GM18505 (cell line): ENCODE measurements around the gene RTN4RL1.

Experiments
- ATAC-seq: cut with Tn5 transposase; IDR thresholded peaks from one replicate; pipeline ENCODE4 v1.9.1; 2021; ENCODE audit not compliant: unreplicated experiment
- POLR2A ChIP-seq: IDR thresholded peaks from 4 replicates; pipeline ENCODE4 v1.6.1; 2011; ENCODE audit warnings: borderline replicate concordance; ENCODE audit not compliant: insufficient read depth, insufficient read length; ENCODE audit errors: extremely low read depth

RTN4RL1 gene

GRCh38 chr17:1913702-1914101 is 111.4 kb downstream of the RTN4RL1 start:
- no peak for TF ChIP-seq POLR2A
- no peak for ATAC-seq

GRCh38 chr17:1912146-1912545 is 113.0 kb downstream of the RTN4RL1 start:
- no peak for ATAC-seq
- TF ChIP-seq POLR2A: no peak

GRCh38 chr17:1909985-1910384 is 115.1 kb downstream of the RTN4RL1 start:
- no peak for ATAC-seq
- no peak for TF ChIP-seq POLR2A

- no peak for TF ChIP-seq POLR2A
- ATAC-seq: no peak
These were observed 116.3 kb downstream of the RTN4RL1 start for GRCh38 chr17:1908699-1909309.

- no peak for ATAC-seq
- TF ChIP-seq POLR2A: no peak
These were observed 117.0 kb downstream of the RTN4RL1 start for GRCh38 chr17:1907909-1908698.

GRCh38 chr17:1907216-1907631 is 117.9 kb downstream of the RTN4RL1 start:
- no peak for ATAC-seq

GRCh38 chr17:1906662-1907101 is 118.5 kb downstream of the RTN4RL1 start:
- TF ChIP-seq POLR2A: no peak
- ATAC-seq: no peak

More at GRCh38 chr17:1907216-1907631, 117.9 kb downstream of the RTN4RL1 start:
- no peak for TF ChIP-seq POLR2A

- ATAC-seq: no peak
- TF ChIP-seq POLR2A: no peak
These were observed 119.8 kb downstream of the RTN4RL1 start for GRCh38 chr17:1905190-1905913.

- ATAC-seq: no peak
These were observed 120.6 kb downstream of the RTN4RL1 start for GRCh38 chr17:1904273-1905182.

GRCh38 chr17:1899403-1900000 is 125.6 kb downstream of the RTN4RL1 start:
- ATAC-seq: no peak

More at GRCh38 chr17:1904273-1905182, 120.6 kb downstream of the RTN4RL1 start:
- TF ChIP-seq POLR2A: no peak

GRCh38 chr17:1898872-1899271 is 126.3 kb downstream of the RTN4RL1 start:
- no peak for ATAC-seq
- TF ChIP-seq POLR2A: no peak

More at GRCh38 chr17:1899403-1900000, 125.6 kb downstream of the RTN4RL1 start:
- TF ChIP-seq POLR2A: no peak

- no peak for ATAC-seq
These were observed 126.8 kb downstream of the RTN4RL1 start for GRCh38 chr17:1898332-1898731.

More at GRCh38 chr17:1898332-1898731, 126.8 kb downstream of the RTN4RL1 start:
- no peak for TF ChIP-seq POLR2A
